ENCODE data around the gene GARIN5A.

GARIN5A gene

GRCh38 chr19:50432221-50433028 lies 44.2 kb downstream of the GARIN5A start, which contains the start of gene MYBPC2:
TSS of gene MYBPC2 (plus strand) at chr19:50432892. CDS start at chr19:50432954, 62 bp downstream.
- no peak for DNase-seq

- DNase-seq, result peak; percentile 88
These were observed 45.1 kb downstream of the GARIN5A start for GRCh38 chr19:50431343-50432220.

GRCh38 chr19:50430888-50431342 lies 45.7 kb downstream of the GARIN5A start:
- DNase-seq, result no peak

GRCh38 chr19:50428772-50429463 lies 47.7 kb downstream of the GARIN5A start:
- no peak for DNase-seq

GRCh38 chr19:50427997-50428425 lies 48.6 kb downstream of the GARIN5A start:
- no peak for DNase-seq

- no peak for DNase-seq
These were observed 49.2 kb downstream of the GARIN5A start for GRCh38 chr19:50427318-50427925.

GRCh38 chr19:50425581-50425980 lies 51.1 kb downstream of the GARIN5A start:
- no peak for DNase-seq

- DNase-seq, result no peak
These were observed 53.2 kb downstream of the GARIN5A start for GRCh38 chr19:50423279-50424113.

- no peak for DNase-seq
These were observed 54.0 kb downstream of the GARIN5A start for GRCh38 chr19:50422397-50423278.

- no peak for DNase-seq
These were observed 55.8 kb downstream of the GARIN5A start for GRCh38 chr19:50420808-50421207.

GRCh38 chr19:50420127-50420526 lies 56.5 kb downstream of the GARIN5A start:
- DNase-seq, result no peak

GRCh38 chr19:50419580-50420035 lies 57.0 kb downstream of the GARIN5A start:
- DNase-seq, result no peak

GRCh38 chr19:50419022-50419579 lies 57.5 kb downstream of the GARIN5A start:
- no peak for DNase-seq

- no peak for DNase-seq
These were observed 58.2 kb downstream of the GARIN5A start, which contains the start of gene SPIB for GRCh38 chr19:50418176-50419021. TSS of gene SPIB (plus strand) at chr19:50418938. CDS start at chr19:50418963, 25 bp downstream.

- no peak for DNase-seq
These were observed 59.3 kb downstream of the GARIN5A start for GRCh38 chr19:50417111-50418081.
